Activated CD4-positive, CD25-positive, alpha-beta regulatory T cell treated with anti-CD3 and anti-CD28 coated beads, Interleukin-2, amount 50 U/mL, for 72 hours (primary cell): ENCODE data around the gene ZNF366.

Experiments used
- DNase-seq: peaks from one replicate; pipeline ENCODE4 v3.0.0; 2021

ZNF366 gene

GRCh38 chr5:72400950-72401349, 106.3 kb downstream of the ZNF366 start:
- DNase-seq: no peak

GRCh38 chr5:72397836-72398235, 109.4 kb downstream of the ZNF366 start:
- DNase-seq: no peak

- no peak for DNase-seq
Observed at GRCh38 chr5:72394688-72395087, 112.5 kb downstream of the ZNF366 start.

- no peak for DNase-seq
Observed at GRCh38 chr5:72393052-72393451, 114.2 kb downstream of the ZNF366 start.
